ENCODE data around the gene HDLBP.
"Not testable (repeated sequence)": the region's sequence is repeated elsewhere in the genome, so short reads cannot be mapped to it uniquely, and the experiment has no call there.

Gene HDLBP

DNA sequence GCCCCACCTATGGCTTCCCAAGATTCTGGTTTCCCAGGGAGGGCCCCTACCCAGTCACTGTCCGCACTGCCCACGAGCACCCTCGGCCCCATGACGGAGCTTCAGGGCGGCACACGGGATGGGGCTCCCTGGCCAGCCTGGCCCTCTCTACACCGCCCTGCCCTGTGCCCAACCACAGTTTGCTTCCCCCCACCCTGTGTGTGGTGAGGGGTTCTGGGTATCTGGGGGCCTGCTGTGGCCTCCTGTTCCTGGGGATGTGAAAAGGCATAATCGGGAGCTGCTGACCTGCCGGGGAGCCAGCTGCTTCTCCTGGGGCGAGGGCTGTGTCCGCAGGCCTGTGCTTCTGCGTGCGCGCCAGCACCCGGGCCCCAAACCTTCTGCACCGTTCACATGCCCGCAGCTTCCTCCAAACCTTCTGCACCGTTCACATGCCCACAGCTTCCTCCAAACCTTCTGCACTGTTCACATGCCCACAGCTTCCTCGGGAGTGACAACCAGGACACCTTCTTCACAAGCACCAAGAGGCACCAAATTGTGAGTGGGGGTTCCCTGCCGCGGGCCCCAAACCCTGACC is 114.6 kb downstream of the HDLBP start:
- TF ChIP-seq, protein P1, sequence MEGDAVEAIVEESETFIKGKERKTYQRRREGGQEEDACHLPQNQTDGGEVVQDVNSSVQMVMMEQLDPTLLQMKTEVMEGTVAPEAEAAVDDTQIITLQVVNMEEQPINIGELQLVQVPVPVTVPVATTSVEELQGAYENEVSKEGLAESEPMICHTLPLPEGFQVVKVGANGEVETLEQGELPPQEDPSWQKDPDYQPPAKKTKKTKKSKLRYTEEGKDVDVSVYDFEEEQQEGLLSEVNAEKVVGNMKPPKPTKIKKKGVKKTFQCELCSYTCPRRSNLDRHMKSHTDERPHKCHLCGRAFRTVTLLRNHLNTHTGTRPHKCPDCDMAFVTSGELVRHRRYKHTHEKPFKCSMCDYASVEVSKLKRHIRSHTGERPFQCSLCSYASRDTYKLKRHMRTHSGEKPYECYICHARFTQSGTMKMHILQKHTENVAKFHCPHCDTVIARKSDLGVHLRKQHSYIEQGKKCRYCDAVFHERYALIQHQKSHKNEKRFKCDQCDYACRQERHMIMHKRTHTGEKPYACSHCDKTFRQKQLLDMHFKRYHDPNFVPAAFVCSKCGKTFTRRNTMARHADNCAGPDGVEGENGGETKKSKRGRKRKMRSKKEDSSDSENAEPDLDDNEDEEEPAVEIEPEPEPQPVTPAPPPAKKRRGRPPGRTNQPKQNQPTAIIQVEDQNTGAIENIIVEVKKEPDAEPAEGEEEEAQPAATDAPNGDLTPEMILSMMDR (IDR thresholded peaks at IDR 0.05; ENCODE audit: low read depth, low read length, missing control alignments): no peak
- DNase-seq: no peak
- H3K36me3 ChIP-seq (replicated peaks): no peaks in the 10 kb centered on the region
- H3K27ac ChIP-seq: no peak overlapping the region
- H3K27me3 ChIP-seq (replicated peaks): no peaks in the 10 kb centered on the region
- in situ Hi-C loops (cut with HindIII; ENCODE audit: low pct_ligation_motif_present, low sequenced_read_pairs): no loop called here
- H3K4me3 ChIP-seq (ENCODE audit: low read depth, low read length): no peak overlapping the region

DNA sequence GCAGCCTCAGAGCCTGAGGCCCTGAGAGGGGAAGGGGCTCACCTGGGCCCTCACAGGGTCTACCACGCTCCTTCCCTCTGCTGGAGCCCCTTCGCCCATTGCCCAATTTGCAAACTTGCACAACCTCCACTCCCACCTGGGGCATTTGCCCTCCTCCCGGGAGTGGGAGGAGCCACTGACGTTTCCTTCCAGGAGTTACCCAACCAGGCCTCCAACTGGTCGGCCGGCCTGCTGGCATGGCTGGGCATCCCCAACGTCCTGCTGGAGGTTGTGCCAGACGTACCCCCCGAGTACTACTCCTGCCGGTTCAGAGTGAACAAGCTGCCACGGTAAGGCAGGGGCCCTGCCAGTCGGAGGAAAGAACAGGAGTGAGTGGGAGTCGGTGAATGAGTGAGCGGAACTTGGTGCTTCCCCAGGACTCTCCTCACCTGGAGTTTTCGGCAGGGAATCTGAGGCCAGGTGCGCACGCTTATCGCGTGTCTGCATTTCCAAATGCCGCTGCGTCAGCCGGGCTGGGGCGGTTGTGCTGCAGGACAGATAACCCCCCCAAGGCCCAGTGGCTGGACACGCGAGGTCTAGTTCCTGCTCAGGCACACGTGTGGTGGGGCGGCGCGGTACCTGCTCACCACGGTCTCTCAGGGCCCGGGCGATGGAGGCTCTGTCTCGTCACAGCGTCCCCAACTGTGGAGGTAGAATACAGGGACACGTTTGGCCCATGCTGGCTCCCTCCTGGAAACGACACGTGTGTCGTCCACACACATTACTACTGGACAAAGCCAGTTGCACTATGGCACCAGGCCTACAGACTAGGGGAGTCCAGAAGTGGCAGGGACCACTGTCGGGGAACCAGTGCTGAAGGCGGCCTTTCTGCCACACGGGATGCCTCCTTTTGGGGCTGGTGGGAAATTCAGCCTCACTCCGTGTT is 115.3 kb downstream of the HDLBP start:
- H3K27me3 ChIP-seq (replicated peaks): no peaks in the 10 kb centered on the region
- no peak overlapping the region for H3K4me3 ChIP-seq (ENCODE audit: low read depth, low read length)
- no peak overlapping the region for H3K27ac ChIP-seq
- TF ChIP-seq, protein P1 (IDR thresholded peaks at IDR 0.05; ENCODE audit: low read depth, low read length, missing control alignments): no peak
- in situ Hi-C loops (cut with HindIII; ENCODE audit: low pct_ligation_motif_present, low sequenced_read_pairs): no loop called here
- H3K36me3 ChIP-seq (replicated peaks): no peaks in the 10 kb centered on the region
- no peak for DNase-seq

DNA sequence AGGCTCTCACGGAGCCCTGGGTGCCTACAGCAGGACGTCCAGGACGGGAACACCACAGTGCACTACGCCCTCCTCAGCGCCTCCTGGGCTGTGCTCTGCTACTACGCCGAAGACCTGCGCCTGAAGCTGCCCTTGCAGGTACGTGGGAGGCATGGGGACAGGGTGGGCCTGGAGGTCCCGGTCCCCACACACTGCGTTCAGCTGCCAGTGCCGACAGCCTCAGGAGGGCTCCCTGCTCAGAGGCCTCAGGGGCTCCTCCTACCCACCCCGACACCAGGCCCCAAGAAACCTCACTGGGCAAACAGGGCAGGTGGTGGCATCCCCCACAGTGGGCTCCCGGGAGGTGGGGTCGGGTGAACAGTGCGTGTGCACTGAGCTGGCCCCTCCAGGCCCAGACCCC is 116.2 kb downstream of the HDLBP start:
- Histone ChIP-seq H3K36me3 (replicated peaks) (no peaks in the 10 kb centered on the region), H3K4me3 (ENCODE audit: low read depth, low read length) (no peak overlapping the region), H3K27me3 (replicated peaks) (no peaks in the 10 kb centered on the region), H3K27ac (no peak overlapping the region)
- in situ Hi-C loops (cut with HindIII; ENCODE audit: low pct_ligation_motif_present, low sequenced_read_pairs): no loop called here
- TF ChIP-seq, protein P1 (IDR thresholded peaks at IDR 0.05; ENCODE audit: low read depth, low read length, missing control alignments): no peak
- no peak for DNase-seq

DNA sequence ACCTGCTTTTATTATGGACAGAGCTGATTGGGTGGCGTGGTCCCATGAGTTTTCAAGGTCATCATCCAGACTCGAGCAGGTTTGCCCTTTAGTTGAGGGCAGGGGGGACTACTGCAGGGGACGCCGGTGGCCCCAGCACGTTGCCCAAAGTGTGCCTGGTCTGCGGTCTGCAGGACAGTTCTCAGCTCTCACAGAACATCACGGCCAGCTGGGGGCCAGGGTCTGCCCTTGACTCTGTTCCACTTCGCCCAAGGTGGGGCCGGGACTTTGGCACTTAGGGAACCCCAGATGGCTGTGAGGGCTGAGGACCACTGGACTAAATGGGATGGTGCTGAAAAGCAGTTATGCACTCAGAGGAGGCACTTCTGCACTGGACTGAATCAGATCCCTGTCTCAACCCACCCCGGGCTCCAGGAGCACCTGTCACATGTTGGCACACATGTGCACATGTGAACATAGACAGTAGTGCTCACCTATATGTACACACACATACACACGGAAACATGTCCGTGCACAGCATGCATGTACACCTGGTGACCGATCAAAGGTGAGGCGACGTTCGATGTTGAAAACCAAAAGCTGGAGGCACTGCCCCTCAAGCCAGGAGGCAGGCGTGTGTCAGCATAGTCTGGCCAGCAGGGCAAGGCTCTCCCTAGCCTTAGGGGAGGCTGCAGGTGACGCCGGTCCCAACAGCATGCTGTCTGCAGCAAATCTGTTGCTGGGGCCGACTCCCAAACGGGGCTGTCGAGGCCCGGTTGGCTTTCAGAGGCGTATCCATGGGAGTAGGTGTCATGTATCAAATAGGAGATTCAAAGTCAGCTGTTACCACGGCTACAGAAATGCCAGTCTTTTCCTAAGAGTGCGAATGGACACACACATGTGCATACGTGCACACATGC is 116.8 kb downstream of the HDLBP start:
- Histone ChIP-seq H3K27me3 (replicated peaks) (no peaks in the 10 kb centered on the region), H3K36me3 (replicated peaks) (no peaks in the 10 kb centered on the region), H3K27ac (no peak overlapping the region), H3K4me3 (ENCODE audit: low read depth, low read length) (no peak overlapping the region)
- DNase-seq: no peak
- in situ Hi-C loops (cut with HindIII; ENCODE audit: low pct_ligation_motif_present, low sequenced_read_pairs): no loop called here
- TF ChIP-seq, protein P1 (IDR thresholded peaks at IDR 0.05; ENCODE audit: low read depth, low read length, missing control alignments): no peak

DNA sequence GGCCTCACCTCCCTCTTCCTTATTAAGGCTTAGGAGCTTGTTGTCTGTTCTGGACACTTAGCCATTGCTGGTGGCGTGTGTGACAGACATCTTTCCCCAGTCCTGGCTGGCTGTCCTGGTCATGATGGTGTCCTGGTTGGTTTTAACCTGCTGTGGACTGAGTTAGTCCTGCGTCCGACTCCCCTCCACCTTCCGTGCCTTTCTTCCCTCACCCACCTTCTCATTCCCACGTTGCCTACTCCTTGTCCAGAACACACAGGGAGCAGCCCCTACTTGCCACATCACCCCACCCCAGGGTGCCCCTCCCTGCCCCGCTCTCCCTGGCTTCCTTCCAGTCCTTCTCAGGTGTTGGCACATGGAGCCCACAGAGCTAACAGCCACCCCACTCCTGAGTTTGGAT is 117.5 kb downstream of the HDLBP start:
- TF ChIP-seq, protein P1 (IDR thresholded peaks at IDR 0.05; ENCODE audit: low read depth, low read length, missing control alignments): no peak
- H3K27ac ChIP-seq: no peak overlapping the region
- DNase-seq: no peak
- no peaks in the 10 kb centered on the region for H3K27me3 ChIP-seq (replicated peaks)
- no peaks in the 10 kb centered on the region for H3K36me3 ChIP-seq (replicated peaks)
- H3K4me3 ChIP-seq (ENCODE audit: low read depth, low read length): no peak overlapping the region
- in situ Hi-C loops (cut with HindIII; ENCODE audit: low pct_ligation_motif_present, low sequenced_read_pairs): no loop called here

DNA sequence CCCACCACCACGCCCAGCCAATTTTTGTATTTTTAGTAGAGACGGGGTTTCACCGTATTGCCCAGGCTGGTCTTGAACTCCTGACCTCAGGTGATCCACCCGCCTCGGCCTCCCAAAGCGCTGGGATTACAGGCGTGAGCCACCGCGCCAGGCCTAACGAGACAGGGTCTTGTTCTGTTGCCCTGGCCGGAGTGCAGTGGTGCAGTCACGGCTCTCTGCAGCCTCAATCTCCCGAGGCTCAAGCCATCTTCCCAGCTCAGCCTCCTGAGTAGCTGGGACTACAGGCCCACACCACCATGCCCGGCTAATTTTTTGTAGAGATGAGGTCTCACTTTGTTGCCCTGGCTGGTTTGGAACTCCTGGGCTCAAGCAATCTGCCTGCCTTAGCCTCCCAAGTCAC is 118.2 kb downstream of the HDLBP start:
- H3K4me3 ChIP-seq (ENCODE audit: low read depth, low read length); H3K27ac ChIP-seq; H3K27me3 ChIP-seq (replicated peaks); DNase-seq; in situ Hi-C loops (cut with HindIII; ENCODE audit: low pct_ligation_motif_present, low sequenced_read_pairs); H3K36me3 ChIP-seq (replicated peaks): not testable (repeated sequence)

Data from brain microvascular endothelial cell (primary cell).